ENCODE measurements around the gene TNFRSF25.
A peak's percentile ranks its signal among the peaks of the same experiment; 100 is the strongest.
"Not testable (repeated sequence)": the region's sequence is repeated elsewhere in the genome, so short reads cannot be mapped to it uniquely, and the experiment has no call there.

TNFRSF25 gene

GRCh38 chr1:6502000-6502891 lies 36.3 kb upstream of the TNFRSF25 start:
- DNase-seq (ENCODE audit: low read depth): no peak

- no peak for DNase-seq (ENCODE audit: low read depth)
Observed at GRCh38 chr1:6501279-6501813, 35.4 kb upstream of the TNFRSF25 start.

DNA sequence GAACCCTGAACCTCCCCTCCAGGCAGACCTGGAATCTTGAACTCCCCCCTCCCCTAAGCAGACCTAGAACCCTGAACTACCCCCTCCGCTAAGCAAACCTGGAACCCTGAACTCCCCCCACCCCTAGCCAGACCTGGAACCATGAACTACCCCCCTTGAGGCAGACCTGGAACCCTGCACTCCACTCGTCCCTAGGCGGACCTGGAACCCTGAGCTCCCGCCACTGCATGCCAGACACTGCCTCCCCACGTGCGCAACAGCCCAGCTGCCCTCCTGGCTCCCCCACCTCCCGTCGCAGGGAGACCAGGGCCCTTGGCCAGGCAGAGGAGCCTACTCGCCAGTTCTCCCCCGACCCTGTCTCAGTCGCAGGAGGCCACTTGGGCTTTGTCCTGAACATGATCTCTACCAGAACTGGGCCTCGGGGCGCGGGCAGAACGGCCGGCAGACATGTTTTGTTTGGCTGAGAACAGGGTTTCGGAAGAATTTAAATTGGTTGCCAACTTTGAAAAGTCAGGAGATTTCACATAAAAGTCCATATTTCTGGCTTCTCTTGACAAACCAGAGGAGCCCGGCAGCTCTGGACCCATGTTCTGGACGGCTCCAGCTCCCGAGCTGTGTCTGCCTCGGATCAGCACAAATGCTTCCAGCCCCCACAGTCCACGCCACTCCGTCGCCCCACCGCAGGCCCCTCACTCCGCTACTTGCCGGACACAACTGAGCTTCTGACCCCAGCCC lies 34.7 kb upstream of the TNFRSF25 start:
- no peak for DNase-seq (ENCODE audit: low read depth)

DNA sequence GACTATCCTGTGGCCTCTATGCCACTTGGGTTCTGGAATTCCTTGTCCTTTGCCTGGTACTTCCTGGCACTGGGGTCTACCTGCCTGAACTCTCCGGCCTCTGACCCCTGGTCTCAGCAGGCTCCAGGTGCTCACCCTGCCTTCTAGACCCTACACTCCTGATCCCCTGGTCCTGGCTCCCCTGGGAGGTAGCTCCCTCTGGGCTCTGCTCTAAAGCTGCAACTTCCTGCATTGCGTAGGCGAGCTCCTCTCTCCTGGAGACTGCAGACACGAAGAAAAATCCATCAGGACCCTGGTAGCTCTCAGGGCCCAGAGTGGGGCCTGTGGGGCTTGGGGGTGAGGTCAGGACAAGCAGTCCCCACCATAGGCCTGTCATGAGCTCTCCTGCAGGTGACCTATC lies 33.3 kb upstream of the TNFRSF25 start:
- DNase-seq (ENCODE audit: low read depth): no peak

DNA sequence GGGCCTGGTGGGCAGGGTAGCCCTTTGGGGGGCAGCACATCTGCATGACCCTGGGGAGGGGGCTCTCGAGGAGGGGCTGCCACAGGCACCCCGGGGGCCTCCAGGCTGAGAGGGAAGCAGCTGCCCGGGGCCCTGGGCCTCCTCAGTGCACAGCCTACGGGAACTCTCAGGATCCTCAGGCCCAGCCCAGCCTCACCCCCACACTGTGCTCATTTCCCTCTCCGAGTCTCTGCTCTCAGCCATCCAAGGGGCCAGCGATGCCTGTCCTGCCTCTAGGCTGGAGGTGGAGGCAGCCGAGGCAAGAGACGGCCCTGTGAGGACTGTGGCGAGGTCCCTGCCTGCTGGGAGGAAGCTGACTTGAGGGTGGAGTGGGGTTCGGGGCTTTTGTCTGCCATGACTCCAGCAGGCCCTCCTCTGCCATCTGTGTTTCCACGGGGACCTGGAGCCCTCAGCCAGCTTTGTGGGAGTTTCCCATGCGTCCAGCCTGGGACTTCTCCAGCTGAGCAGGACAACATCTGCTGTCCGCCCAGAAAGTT lies 32.7 kb upstream of the TNFRSF25 start:
- DNase-seq (ENCODE audit: low read depth): no peak

- DNase-seq (ENCODE audit: low read depth): no peak
Observed at GRCh38 chr1:6497867-6498575, 32.0 kb upstream of the TNFRSF25 start.

DNA sequence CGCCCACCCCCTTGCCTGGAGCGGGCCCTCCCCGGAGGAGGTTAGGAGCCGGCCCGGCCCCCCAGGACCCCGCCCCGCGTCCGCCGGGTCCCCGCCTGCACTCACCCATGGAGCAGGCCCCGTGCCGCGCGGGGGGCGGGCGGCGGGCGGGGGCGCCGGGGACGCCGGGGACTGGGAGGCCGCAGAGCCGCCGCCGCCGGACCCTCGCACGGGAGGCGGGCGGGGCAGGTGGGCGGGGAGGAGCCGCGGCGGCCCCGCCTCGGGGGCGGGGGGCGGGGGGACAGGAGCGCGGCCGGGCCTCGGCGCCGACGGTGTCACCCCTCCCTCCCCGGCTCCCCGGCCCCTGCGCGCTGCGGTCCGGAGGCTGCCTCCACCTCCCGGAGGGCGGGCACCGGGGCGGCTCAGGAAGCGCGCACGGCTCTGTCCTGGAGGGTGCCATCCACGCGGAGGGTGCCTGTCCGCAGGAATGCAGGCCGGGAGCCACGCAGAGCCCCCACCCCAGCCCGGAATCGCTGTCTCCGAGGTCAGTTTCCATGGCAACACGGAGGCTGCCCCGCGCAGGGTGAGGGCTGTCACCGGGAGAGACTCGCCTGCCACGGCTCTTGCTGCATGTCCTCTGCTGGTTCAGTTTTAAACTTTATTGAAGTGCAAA lies 31.4 kb upstream of the TNFRSF25 start:
- DNase-seq (ENCODE audit: low read depth): no peak

DNA sequence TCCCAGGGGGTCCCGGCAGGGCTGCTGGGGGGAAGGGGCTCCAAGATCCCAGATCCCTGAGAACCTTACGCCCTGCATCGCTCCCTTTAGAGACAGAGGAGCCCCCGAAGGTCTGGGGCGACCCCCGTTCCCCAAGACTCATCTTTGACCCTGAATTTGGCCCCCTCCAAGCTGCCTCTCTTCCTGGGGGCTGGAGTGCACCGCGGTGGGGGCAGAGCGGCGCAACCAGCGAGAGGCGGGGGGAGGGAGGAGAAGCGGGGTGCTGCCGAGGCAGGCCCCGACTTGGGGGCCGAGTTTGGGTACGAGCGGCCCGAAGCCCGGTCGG lies 30.9 kb upstream of the TNFRSF25 start:
- DNase-seq (ENCODE audit: low read depth): no peak

GRCh38 chr1:6496365-6496721 lies 30.4 kb upstream of the TNFRSF25 start:
- DNase-seq (ENCODE audit: low read depth): no peak

GRCh38 chr1:6495540-6496364 lies 29.8 kb upstream of the TNFRSF25 start:
- no peak for DNase-seq (ENCODE audit: low read depth)

- no peak for DNase-seq (ENCODE audit: low read depth)
Observed at GRCh38 chr1:6495041-6495441, 29.1 kb upstream of the TNFRSF25 start.

DNA sequence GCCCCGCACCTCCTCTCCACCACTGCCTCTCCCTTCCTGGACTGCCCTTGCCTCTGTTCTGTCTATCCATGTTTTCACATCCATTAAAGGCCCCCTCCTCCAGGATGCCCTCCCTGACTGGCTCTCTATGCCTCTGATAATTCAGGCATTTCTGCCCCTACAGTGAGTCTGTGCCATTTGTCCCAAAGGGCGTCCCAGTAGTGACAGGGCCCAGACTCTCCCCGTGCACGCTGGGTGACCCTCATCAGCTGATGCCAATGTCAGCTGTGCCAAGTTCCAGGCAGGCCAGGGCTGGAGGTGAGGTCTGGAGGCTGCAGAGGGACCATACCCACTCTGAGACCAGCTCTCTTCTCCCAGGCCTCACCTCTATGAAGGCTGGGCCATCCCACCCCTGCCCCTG lies 28.7 kb upstream of the TNFRSF25 start:
- no peak for DNase-seq (ENCODE audit: low read depth)

GRCh38 chr1:6493834-6494223 lies 27.9 kb upstream of the TNFRSF25 start:
- not testable (repeated sequence) for DNase-seq (ENCODE audit: low read depth)

DNA sequence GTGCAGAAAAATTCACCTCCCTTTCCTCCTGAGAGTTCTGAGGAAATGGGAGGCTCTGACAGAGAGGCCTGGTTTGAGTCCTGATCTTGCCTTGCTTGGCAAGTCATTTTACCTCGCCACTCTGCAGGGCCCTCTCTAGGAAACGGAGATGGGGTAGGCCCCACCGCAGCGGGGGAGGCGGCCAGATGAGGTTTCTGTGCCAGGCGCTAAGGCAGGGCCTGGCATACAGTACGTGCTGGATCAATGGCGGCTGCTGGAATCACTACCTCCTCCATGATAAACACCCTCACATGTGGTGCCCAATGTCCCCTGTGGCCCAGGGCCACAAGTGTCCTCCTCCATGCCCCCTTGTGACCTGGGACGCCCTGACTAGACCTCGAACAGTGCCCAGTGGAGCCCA lies 26.0 kb upstream of the TNFRSF25 start:
- DNase-seq (ENCODE audit: low read depth): no peak

DNA sequence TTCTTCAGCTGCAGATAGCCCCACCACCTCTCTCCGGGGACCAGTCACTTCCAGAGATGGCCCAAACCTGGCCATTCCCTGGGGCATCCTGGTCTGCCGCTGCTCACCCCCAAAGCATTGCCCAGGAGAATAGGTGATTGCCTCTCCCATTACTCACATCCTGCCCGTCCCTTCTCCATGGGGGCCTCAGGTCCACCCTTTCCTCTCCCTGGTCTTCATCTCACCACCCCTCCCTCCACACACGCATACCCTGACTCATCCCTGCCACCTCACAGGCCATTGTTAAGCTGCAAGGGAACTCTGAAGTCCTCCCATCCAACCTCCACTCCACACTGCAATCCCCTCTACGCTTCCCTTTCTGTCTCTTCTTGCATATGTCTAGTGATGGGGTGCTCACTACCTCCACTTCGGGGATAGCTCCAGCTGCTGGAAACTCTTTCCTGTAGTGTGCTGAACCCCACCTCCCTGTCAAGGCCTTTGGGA lies 25.5 kb upstream of the TNFRSF25 start, which contains the start of gene PLEKHG5:
TSS of gene PLEKHG5 (minus strand) at position 188 of the 483 bp plus-strand sequence. CDS start 14,096 bp downstream, outside the sequence.
- no peak for DNase-seq (ENCODE audit: low read depth)

- DNase-seq (ENCODE audit: low read depth): no peak
Observed at GRCh38 chr1:6491081-6491449, 25.1 kb upstream of the TNFRSF25 start.

DNA sequence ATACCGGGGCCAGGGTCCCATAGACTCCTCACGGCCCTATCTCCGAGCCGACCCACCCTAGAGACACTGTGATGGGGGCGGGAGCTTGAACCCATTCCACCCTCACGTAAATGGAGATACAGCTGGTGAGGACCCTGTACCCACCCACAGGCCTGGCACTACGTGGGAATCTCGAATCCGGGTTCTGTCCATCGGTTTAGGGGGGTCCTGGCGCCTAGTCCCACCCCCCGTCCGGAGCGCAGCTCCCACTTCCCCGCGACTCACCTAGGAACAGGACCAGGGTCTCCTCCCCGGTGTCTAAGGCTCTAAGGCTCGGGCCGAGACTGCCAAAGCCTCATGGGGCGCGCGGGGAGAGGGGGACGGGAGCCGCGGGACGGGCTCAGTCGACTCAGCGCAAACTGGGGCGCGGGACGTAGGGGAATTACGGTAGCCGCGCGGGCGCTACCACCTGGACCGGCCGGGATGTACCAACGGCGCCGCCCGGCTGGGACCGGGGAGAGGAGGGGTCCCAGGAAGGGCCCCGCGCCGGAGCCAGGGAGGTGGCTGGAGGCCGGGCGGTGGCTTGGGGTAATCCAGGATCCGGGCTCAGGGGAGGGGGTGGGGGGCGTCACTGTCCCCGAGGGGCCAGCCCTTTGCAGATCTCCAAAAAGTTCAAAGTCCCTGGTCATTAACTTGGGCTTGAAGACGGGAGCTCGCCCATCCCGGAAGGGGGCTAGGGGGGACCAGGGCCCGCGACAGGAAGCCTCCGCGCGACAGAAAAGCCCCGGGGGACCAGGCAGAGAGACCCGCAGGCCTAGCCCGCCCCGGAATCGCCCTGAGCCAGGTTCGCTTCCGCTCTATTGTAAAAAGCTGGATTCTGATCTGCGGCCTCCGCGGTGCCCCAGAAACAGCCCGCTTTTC lies 24.5 kb upstream of the TNFRSF25 start:
- no peak for DNase-seq (ENCODE audit: low read depth)

DNA sequence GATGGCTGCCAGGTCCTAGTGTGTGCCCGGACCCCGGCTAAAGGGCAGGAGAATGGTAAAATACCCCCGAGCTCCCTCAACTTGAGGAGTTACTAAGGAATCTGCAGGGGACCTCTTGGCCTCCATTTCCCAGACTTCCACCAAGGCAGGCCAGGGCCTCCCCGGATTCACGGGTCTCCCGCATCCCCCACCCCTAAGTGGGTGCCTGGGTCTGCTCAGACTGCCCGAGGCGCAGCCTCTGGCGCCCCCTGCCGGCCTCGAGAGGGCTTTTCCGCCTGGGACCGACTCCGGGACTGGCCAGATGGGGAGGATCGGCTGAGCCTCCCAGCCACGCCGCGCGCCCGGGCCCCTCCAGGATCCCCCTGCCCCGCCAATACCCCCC lies 23.8 kb upstream of the TNFRSF25 start:
- peak; percentile 62 for DNase-seq (ENCODE audit: low read depth)

DNA sequence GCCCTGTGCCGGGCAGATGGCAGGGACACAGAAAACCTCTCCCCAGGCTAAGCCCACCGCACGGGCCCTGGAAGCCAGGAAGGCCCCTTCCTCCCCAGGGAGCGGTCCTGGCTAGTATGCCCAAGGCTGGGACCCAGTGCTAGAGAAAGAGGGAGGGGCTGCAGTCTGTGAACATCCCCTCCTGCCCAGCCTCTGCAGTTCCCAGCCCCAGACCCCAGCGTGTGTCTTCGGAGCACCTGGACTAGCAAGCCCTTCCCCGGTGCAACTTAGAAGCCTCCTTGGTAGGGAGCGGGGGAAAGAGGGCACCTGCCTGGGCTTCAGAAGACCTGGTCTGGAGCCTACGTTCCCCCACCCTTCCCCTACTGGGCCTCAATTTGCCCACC lies 23.4 kb upstream of the TNFRSF25 start:
- DNase-seq (ENCODE audit: low read depth): no peak

Measured in stimulated activated CD8-positive, alpha-beta memory T cell treated with anti-CD3 and anti-CD28 coated beads, Interleukin-12 subunit alpha, Interleukin-12 subunit beta, amount 100 ng/mL, for 1 hour (primary cell).